Measurements from ENCODE around the gene CCR1.
"Not testable (repeated sequence)": the region's sequence is repeated elsewhere in the genome, so short reads cannot be mapped to it uniquely, and the experiment has no call there.

Gene CCR1

GRCh38 chr3:46212101-46212500 lies 4.0 kb upstream of the CCR1 start:
- no peak for DNase-seq (ENCODE audit: low spot score)

- peak; percentile 32 for DNase-seq (ENCODE audit: low spot score)
These were observed 1.8 kb upstream of the CCR1 start for GRCh38 chr3:46209746-46210470.

GRCh38 chr3:46209053-46209452 lies 940 bp upstream of the CCR1 start:
- no peak for DNase-seq (ENCODE audit: low spot score)

GRCh38 chr3:46207514-46207913 lies 599 bp downstream of the CCR1 start:
- DNase-seq (ENCODE audit: low spot score), result not testable (repeated sequence)

GRCh38 chr3:46206282-46207015 lies 1.7 kb downstream of the CCR1 start:
- no peak for DNase-seq (ENCODE audit: low spot score)

GRCh38 chr3:46205286-46205960 lies 2.7 kb downstream of the CCR1 start:
- no peak for DNase-seq (ENCODE audit: low spot score)

GRCh38 chr3:46203681-46204080 lies 4.4 kb downstream of the CCR1 start:
- no peak for DNase-seq (ENCODE audit: low spot score)

- no peak for DNase-seq (ENCODE audit: low spot score)
These were observed 5.6 kb downstream of the CCR1 start for GRCh38 chr3:46202535-46202934.

GRCh38 chr3:46200790-46201189 lies 7.3 kb downstream of the CCR1 start:
- no peak for DNase-seq (ENCODE audit: low spot score)

- DNase-seq (ENCODE audit: low spot score), result no peak
These were observed 7.9 kb downstream of the CCR1 start for GRCh38 chr3:46200211-46200610.

GRCh38 chr3:46196261-46196957 lies 11.7 kb downstream of the CCR1 start:
- DNase-seq (ENCODE audit: low spot score), result no peak

GRCh38 chr3:46194868-46195553 lies 13.1 kb downstream of the CCR1 start:
- no peak for DNase-seq (ENCODE audit: low spot score)

GRCh38 chr3:46193436-46193835 lies 14.7 kb downstream of the CCR1 start:
- DNase-seq (ENCODE audit: low spot score), result no peak

- DNase-seq (ENCODE audit: low spot score), result no peak
These were observed 15.2 kb downstream of the CCR1 start for GRCh38 chr3:46192939-46193338.

GRCh38 chr3:46191730-46192129 lies 16.4 kb downstream of the CCR1 start:
- DNase-seq (ENCODE audit: low spot score), result no peak

GRCh38 chr3:46188708-46189107 lies 19.4 kb downstream of the CCR1 start:
- DNase-seq (ENCODE audit: low spot score), result no peak

GRCh38 chr3:46187876-46188275 lies 20.2 kb downstream of the CCR1 start:
- no peak for DNase-seq (ENCODE audit: low spot score)

GRCh38 chr3:46187341-46187700 lies 20.8 kb downstream of the CCR1 start:
- no peak for DNase-seq (ENCODE audit: low spot score)

- DNase-seq (ENCODE audit: low spot score), result no peak
These were observed 21.4 kb downstream of the CCR1 start for GRCh38 chr3:46186471-46187340.

- peak; percentile 59 for DNase-seq (ENCODE audit: low spot score)
These were observed 23.6 kb downstream of the CCR1 start for GRCh38 chr3:46184469-46184868.

GRCh38 chr3:46183330-46183729 lies 24.8 kb downstream of the CCR1 start:
- DNase-seq (ENCODE audit: low spot score), result no peak

Measured in AG08395 (cell line).